Measurements from ENCODE around the gene RBMS3.

GRCh38 chr3:29441422-29441821 is 160.6 kb downstream of the RBMS3 start:
- TF ChIP-seq CTCF (IDR thresholded peaks at IDR 0.05 in 2 of 3, conservative IDR thresholded peaks at IDR 0.05 in 1 of 3; ENCODE audit: borderline replicate concordance in 1 of 3, insufficient read depth in 1 of 3, low read depth in 2 of 3, low read length in 2 of 3) (no peak), EGR1 (IDR thresholded peaks at IDR 0.05; ENCODE audit: low read depth) (no peak), ZNF274 (IDR thresholded peaks at IDR 0.05; ENCODE audit: low read depth, low read length) (no peak), TCF7L2 (IDR thresholded peaks at IDR 0.05; ENCODE audit: borderline replicate concordance, extremely low read depth, insufficient read depth, insufficient read length) (no peak), POLR2A (IDR thresholded peaks at IDR 0.05; ENCODE audit: borderline replicate concordance, extremely low read depth, insufficient read depth, insufficient read length) (no peak), POLR2AphosphoS5 (IDR thresholded peaks at IDR 0.05; ENCODE audit: low read depth, low read length) (no peak), SIN3A (IDR thresholded peaks at IDR 0.05; ENCODE audit: low read depth) (no peak), CEBPB (IDR thresholded peaks at IDR 0.05; ENCODE audit: low read depth) (no peak), REST (IDR thresholded peaks at IDR 0.05; ENCODE audit: low read depth) (no peak), MAX (IDR thresholded peaks at IDR 0.05) (no peak), ZFX (IDR thresholded peaks at IDR 0.05) (no peak), RAD21 (IDR thresholded peaks at IDR 0.05; ENCODE audit: low read depth) (no peak), EZH2 (IDR thresholded peaks at IDR 0.05) (no peak), SP1 (IDR thresholded peaks at IDR 0.05; ENCODE audit: low read depth) (no peak)

Measured in HCT116 (cell line).